KMS-11 (cell line): Measurements from ENCODE around the gene SETD1B.
"Not testable (repeated sequence)": the region's sequence is repeated elsewhere in the genome, so short reads cannot be mapped to it uniquely, and the experiment has no call there.

Experiments
- H2AFZ ChIP-seq: fragments of 200-600 bp; sonication (generic); 2 replicates; pipeline ENCODE4 v1.6.1; 2016; ENCODE audit warnings: antibody characterized with exemption, mixed run types, low read depth
- H3K27ac ChIP-seq: fragments of 200-600 bp; sonication (generic); 2 replicates; pipeline ENCODE4 v1.6.1; 2016; ENCODE audit warnings: mild to moderate bottlenecking, mixed run types
- H3K27me3 ChIP-seq: fragments of 200-600 bp; sonication (generic); 2 replicates; pipeline ENCODE4 v1.6.1; 2017; ENCODE audit warnings: mild to moderate bottlenecking, low read depth, mixed run types, moderate library complexity; ENCODE audit not compliant: insufficient read depth
- H3K36me3 ChIP-seq: fragments of 200-600 bp; sonication (generic); 2 replicates; pipeline ENCODE4 v1.6.1; 2017; ENCODE audit warnings: mild to moderate bottlenecking, mixed run types; ENCODE audit not compliant: insufficient read depth
- H3K4me1 ChIP-seq: fragments of 200-600 bp; sonication (generic); 2 replicates; pipeline ENCODE4 v1.6.1; 2016; ENCODE audit warnings: mild to moderate bottlenecking, low read depth, mixed run types; ENCODE audit not compliant: poor library complexity, severe bottlenecking
- H3K4me2 ChIP-seq: fragments of 200-600 bp; sonication (generic); 2 replicates; pipeline ENCODE4 v1.7.0; 2016; ENCODE audit warnings: mild to moderate bottlenecking, mixed run types
- H3K4me3 ChIP-seq: fragments of 200-600 bp; sonication (generic); IDR thresholded peaks from 2 replicates; pipeline ENCODE4 v1.6.1; 2017; ENCODE audit warnings: low read depth, low read length, mixed read lengths; ENCODE audit not compliant: insufficient read depth
- H3K79me2 ChIP-seq: fragments of 200-600 bp; sonication (generic); 2 replicates; pipeline ENCODE4 v1.6.1; 2016; ENCODE audit warnings: low read depth, mixed run types; ENCODE audit not compliant: insufficient read depth
- H3K9ac ChIP-seq: fragments of 200-600 bp; sonication (generic); 2 replicates; pipeline ENCODE4 v1.6.1; 2016; ENCODE audit warnings: mild to moderate bottlenecking, mixed run types
- H4K20me1 ChIP-seq: fragments of 200-600 bp; sonication (generic); 2 replicates; pipeline ENCODE4 v1.6.1; 2016; ENCODE audit warnings: mild to moderate bottlenecking, mixed run types; ENCODE audit not compliant: insufficient read depth
- TF ChIP-seq, protein P1 (sequence below): fragments of 200-600 bp; sonication (generic); conservative IDR thresholded peaks from 2 replicates; pipeline ENCODE4 v1.6.1; 2017; ENCODE audit warnings: low read depth, mild to moderate bottlenecking, antibody characterized with exemption, low read length, moderate library complexity, mixed read lengths

Gene SETD1B

DNA sequence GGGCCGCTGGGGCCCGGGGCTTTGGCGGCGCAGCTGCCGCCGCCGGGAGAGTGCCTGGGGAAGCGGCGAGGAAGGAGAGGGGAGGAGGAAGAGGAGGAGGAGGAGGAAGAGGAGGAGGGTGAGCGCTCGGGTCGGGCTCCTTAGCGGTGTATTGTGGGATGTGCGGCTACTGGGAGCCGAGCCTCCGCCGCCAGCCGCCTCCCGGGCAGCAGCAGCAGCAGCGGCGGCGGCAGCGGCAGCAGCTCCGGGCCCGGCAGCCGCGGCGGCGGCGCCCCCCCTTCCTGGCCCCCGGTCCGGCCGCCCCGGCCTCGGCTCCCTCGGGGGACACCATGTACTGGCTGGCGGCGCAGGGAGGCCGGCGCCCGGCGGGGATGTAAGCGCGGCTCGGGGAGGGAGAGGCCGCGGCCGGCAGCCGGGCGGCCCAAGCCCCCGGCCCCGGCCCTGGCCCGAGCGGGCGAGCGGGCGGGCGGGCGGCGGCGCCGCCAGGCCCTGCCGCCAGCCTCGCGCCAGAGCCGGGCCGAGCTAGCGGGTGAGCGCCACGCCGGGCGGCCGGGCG is at the start of gene SETD1B:
Gene SETD1B, plus strand, starts transcription at position 149 of the 556 bp plus-strand sequence. CDS start 729 bp downstream, outside the sequence.
- Histone ChIP-seq H3K79me2 (peaks cover 46% of the 10 kb centered on the region), H3K4me1 (peaks cover 13% of the 10 kb centered on the region), H3K27me3 (no peaks in the 10 kb centered on the region), H2AFZ (peak within 1 kb of the TSS; percentile 30; the same call in 1 of the 2 replicates), H3K36me3 (no peaks in the 10 kb centered on the region), H3K4me3 (no peak within 1 kb of the TSS), H3K27ac (peak within 1 kb of the TSS; percentile 100), H3K4me2 (peak within 1 kb of the TSS; percentile 97), H4K20me1 (no peaks in the 10 kb centered on the region), H3K9ac (peak within 1 kb of the TSS; percentile 99)
- TF ChIP-seq, protein P1, sequence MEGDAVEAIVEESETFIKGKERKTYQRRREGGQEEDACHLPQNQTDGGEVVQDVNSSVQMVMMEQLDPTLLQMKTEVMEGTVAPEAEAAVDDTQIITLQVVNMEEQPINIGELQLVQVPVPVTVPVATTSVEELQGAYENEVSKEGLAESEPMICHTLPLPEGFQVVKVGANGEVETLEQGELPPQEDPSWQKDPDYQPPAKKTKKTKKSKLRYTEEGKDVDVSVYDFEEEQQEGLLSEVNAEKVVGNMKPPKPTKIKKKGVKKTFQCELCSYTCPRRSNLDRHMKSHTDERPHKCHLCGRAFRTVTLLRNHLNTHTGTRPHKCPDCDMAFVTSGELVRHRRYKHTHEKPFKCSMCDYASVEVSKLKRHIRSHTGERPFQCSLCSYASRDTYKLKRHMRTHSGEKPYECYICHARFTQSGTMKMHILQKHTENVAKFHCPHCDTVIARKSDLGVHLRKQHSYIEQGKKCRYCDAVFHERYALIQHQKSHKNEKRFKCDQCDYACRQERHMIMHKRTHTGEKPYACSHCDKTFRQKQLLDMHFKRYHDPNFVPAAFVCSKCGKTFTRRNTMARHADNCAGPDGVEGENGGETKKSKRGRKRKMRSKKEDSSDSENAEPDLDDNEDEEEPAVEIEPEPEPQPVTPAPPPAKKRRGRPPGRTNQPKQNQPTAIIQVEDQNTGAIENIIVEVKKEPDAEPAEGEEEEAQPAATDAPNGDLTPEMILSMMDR = no peak

DNA sequence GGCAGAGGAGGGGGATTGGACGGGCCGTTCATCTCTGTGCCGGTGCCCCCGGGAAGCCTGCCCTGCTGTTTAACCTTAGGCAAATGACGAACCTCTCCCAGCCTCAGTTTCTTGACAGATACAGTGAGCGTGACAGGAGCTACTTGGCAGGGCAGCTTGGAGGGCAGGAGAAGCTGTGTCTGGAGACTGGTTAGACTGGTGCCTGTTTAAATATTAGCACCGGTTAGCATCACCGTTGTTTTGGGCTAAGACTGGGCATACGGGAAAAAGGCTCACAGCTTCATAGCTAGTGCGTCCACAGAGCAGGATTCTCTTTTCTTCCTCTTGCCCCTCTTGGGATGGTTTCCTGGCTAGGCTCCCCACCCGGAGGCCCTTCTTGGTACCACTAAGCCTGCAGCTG is 49.0 kb upstream of the SETD1B start:
- Histone ChIP-seq H3K36me3 (no peaks in the 10 kb centered on the region), H3K27ac (no peak overlapping the region)
- TF ChIP-seq, protein P1 = no peak

DNA sequence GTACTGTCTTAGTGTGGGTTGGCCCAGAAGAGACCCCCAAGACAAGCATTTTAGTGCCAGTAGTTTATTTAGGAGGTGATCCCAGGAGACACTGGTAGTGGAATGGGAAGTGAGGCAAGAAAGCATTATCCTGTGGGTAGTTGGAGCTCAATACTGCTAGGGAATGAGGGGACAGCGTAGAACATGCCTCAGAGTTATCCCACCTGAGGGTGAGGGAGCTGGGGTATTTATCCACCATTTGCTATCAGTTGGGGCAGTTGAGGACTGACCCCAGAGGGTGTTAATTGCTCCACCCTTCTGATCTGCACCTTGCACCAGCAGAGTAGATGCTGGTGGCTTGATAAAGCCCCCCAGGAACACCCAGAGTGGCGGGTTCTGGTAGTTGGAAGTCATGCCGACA is 48.2 kb upstream of the SETD1B start:
- no peak overlapping the region for H3K27ac ChIP-seq
- H3K79me2 ChIP-seq = no peaks in the 10 kb centered on the region
- TF ChIP-seq, protein P1 = no peak
- H3K9ac ChIP-seq = no peak overlapping the region
- no peak overlapping the region for H3K4me3 ChIP-seq
- H3K27me3 ChIP-seq = no peaks in the 10 kb centered on the region
- no peaks in the 10 kb centered on the region for H3K4me1 ChIP-seq
- no peaks in the 10 kb centered on the region for H3K36me3 ChIP-seq
- H2AFZ ChIP-seq = no peak overlapping the region
- no peak overlapping the region for H3K4me2 ChIP-seq
- H4K20me1 ChIP-seq = no peaks in the 10 kb centered on the region

More for the DNA sequence above, 49.0 kb upstream of the SETD1B start:
- Histone ChIP-seq H2AFZ (no peak overlapping the region), H3K4me3 (no peak overlapping the region), H3K27me3 (no peaks in the 10 kb centered on the region), H3K79me2 (no peaks in the 10 kb centered on the region), H3K4me1 (no peaks in the 10 kb centered on the region), H3K4me2 (no peak overlapping the region), H3K9ac (no peak overlapping the region), H4K20me1 (no peaks in the 10 kb centered on the region)

DNA sequence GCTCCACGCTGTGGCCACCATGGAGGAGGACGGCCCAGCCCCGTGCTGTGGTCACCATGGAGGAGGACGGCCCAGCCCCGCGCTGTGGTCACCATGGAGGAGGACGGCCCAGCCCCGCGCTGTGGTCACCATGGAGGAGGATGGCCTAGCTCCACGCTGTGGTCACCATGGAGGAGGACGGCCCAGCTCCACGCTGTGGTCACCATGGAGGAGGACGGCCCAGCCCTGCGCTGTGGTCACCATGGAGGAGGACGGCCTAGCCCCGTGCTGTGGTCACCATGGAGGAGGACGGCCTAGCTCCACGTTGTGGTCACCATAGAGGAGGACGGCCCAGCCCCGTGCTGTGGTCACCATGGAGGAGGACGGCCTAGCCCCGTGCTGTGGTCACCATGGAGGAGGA is 45.3 kb upstream of the SETD1B start:
- H3K27me3 ChIP-seq, H3K79me2 ChIP-seq, H3K4me2 ChIP-seq, H4K20me1 ChIP-seq, H3K4me1 ChIP-seq, H3K27ac ChIP-seq, H3K9ac ChIP-seq, H2AFZ ChIP-seq, H3K4me3 ChIP-seq, H3K36me3 ChIP-seq: not testable (repeated sequence)

DNA sequence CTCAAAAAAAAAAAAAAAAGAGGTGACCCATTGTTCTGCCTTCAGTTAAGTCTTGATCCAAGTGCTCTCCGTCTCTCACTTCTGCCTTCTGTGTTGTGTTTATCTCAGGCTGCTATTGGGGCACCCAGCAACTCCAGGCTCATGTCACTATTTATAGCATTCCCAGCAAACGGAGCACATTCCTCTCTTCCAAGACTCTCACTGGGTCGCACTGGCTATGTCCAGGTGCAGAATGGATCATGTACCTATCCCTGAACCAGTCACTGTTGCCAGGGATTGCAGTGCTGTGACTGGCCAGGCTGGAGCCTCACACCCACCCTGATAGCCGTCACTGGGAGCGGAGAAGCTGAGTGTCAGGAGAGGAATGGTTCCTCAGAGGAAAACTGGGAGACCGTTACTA is 41.5 kb upstream of the SETD1B start:
- no peak overlapping the region for H3K4me2 ChIP-seq
- TF ChIP-seq, protein P1 = no peak

More for the DNA sequence above, 41.5 kb upstream of the SETD1B start:
- H4K20me1 ChIP-seq = no peaks in the 10 kb centered on the region
- no peak overlapping the region for H3K4me3 ChIP-seq
- H3K79me2 ChIP-seq = no peaks in the 10 kb centered on the region
- no peak overlapping the region for H2AFZ ChIP-seq
- H3K36me3 ChIP-seq = no peaks in the 10 kb centered on the region
- H3K27me3 ChIP-seq = no peaks in the 10 kb centered on the region
- no peak overlapping the region for H3K9ac ChIP-seq
- H3K4me1 ChIP-seq = no peaks in the 10 kb centered on the region
- H3K27ac ChIP-seq = no peak overlapping the region
